ENCODE measurements around the gene GNPAT.
A peak's percentile ranks its signal among the peaks of the same experiment; 100 is the strongest.

The GNPAT gene

DNA sequence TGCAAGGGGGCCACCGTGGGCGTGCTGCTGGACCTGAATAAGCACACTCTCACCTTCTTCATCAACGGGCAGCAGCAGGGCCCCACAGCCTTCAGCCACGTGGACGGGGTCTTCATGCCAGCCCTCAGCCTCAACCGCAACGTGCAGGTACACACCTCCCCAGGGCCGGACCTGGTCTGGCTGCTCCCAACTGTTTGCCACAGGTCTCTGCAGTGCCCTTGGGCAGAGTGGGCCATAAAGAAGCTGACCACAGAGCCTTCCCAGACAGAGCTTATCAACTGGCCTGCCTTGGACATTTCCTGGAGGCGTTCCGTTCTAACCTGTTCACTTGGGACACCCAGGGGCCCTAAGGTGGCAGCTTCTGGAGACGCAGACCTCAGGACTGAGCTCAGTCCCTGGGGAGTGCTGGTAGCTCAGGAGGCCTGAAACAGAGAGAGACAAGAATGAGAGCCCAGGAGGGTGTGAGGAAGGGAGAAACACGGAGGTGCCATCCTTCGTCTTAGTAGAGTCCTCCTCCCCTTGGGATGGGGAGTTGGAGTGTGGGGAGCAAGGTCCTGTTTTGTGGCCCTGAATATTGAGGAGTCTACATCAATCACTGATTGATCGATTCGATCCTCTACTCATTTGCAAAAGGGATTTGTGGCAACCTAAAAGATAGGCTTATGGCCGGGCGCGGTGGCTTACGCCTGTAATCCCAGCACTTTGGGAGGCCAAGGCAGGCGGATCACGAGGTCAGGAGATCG, 27.0 kb upstream of the GNPAT start:
- DNase-seq (ENCODE audit: low spot score): no peak

DNA sequence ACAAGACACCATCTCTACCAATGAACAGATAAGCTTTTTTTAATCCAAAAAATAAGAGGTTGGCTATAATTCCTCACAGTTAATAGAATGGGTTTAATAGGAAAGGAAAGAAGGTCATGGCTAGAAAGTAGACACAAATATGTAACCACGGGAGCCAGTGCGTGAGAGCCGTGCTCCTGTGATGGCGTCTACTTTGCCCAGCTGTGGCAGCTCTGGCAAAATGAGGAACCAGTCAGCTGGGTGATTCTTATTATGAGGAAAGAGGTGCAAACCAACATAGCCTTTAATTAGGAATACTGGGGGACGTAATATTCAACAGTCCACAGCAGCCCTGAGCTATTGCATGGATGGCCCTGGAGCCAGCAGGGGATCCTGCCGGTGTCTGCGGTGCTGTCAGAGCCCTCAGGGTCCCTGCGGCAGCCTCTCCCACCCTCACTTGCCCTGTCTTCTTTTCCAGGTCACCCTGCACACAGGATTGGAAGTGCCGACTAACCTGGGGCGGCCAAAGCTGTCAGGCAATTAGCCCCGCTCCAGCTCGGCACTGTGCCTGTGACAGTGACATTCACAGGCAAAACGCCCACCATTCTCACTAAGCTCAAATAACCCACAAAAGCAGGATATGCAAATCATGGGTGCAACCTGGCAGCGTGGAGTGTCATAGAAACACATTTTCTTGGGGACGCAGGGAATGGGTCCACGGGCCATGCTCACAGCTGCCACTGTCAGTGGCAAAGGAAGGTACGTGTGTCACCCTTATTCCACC, 25.9 kb upstream of the GNPAT start:
- no peak for DNase-seq (ENCODE audit: low spot score)

DNA sequence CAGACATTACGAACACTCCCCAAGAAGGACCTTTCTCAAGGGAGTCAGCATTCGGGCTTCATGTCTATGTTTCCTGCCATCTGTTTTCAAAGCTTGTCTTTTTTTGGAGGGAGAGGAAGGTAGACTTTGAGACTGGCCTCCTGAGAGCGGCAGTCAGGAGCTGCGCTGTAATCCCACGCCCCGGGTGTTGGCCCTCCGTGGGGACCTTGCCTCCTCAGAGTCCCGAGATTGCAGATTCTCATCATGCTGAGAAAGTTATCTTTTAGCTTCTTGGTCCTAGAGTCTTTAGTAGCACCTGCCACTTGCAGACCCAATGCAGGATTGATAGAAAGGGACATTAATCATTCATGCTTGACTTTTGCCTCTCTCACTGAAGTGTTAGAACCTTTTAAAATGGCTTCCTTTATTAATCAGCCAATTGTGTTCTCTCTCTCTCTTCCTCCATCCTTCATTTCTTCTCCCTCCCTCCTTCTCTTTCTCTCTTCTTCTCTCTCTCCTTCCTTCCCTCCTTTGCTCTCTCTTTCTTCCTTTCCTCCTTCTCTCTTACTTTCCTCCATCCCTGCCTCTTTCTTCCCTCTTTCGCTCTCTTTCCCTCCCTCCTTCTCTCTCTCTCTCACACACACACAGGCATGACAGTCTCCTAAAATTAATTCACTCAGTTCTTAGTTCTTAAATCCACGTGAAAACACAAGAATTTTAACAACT, 25.2 kb upstream of the GNPAT start:
- DNase-seq (ENCODE audit: low spot score): no peak

DNA sequence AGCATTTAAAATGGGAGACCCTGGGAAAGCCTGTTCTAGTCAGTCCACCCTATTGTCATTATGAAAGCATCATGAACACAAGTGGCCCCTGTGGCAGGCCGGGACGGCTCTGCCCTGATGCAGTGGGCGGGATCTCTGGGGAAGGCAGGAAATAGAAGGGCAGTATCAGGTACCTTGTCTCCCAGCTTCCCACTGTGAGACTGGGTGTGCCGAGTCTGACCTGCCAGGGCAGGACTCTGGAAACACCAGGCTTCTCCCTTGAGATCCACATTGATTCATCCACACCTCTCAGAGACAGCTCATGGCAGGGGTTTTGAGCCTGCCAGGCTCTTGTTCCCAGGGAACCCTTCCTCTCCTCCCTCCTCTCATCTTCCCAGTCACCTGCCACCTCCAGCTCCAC, 24.5 kb upstream of the GNPAT start:
- peak; percentile 72 for DNase-seq (ENCODE audit: low spot score)

DNA sequence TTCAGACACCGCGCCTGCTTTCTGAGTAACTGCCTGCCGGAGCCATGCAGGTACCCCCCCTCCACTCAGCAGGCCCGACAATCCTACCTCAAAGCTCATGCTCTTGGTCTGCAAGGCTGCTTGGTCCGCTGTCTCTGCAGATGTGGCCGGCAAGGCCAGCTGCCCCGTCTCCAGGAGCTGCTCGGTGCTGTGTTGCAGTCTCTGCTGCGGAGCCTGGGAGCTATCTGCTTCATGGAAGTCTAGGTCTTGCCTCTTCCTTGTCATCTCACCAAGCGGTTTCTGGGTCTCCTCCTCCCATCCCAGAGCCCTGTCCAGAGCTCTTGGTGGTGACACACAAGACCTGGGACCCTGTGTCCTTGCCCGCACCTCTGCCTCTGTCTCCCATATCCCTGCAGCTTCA, 24.0 kb upstream of the GNPAT start:
- DNase-seq (ENCODE audit: low spot score): no peak

DNA sequence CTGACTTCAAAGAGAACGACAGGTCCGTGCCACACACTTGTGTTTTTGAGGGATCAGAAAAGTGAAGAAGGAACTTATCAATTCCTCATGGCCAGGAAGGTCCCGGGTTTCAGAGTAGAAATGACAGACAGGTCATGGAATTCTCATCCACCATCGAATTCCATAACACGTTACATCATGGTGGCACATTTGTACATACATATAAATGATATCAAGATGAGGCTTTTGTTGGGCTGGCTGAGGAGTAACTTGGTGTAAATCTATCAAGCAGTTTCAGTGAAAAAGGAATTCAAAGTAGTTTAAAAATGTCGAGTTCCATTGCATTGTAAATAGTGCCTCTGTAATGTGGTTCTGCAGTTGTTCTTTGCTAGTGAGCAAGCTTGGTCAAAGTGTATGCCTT, 22.9 kb upstream of the GNPAT start:
- DNase-seq (ENCODE audit: low spot score): no peak

DNA sequence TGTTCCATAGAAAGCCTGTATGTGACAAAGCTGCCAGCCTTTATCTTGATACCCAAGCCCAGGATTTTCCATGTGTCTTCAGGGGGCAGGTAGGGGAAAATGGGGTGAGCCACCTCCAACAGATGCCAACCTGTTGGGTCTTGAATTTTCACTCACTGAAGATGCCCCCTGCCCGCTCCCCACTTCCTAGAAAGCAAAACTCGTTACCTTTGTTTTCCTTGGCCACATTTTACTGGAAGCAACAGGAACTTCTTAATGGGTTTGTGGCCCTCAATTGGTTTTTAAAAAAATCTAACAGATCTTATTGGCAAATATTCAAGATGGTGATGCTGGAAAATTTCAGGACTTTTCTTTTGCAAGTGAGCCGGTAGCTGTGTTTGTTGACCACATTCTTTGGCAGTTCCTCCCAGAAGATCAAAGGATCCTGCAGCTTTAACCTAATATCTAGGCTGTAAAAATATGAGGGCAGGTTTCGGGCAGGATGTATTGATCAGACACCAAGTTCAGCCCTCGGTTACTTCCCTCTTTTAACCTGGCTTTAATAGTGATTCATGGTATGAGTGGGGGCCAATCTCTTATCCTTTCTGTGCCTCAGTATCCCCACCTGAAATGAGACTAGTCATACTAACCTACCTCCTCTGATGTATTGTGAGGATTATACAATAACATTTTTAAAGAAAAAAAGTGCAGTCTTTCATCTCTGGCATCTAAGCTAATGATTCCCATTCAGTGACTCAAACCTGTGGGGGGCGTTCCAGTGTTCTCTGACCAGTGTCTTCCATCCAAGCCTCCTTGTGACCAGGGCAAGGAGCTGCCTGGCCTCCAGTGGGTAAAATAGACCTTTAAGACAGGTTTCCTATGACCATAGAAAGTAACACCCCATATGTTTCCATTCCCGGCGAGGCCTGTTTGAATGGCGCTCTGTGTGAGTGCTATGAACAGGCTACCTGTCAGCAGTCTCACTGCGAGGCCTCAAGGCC, 21.3 kb upstream of the GNPAT start:
- DNase-seq (ENCODE audit: low spot score): no peak

DNA sequence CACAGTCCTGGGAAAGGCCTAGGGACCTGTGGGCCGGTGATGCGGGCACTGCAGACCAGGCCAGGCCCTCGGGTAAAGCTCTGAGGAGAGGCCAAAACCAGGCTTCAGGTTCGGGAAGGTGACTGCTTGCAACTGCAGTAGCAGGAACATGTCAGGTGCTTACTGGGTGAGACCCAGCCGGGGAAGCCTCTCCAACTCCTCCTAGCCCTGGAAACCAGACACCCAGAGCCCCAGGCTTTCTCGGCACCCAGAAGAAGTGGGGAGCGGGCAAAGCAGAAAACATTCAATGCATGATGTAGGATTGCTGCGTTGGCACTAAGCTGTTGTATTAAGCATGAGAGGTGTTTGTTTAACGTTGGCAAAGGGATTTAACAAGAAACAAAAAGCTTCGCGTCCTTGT, 20.2 kb upstream of the GNPAT start:
- DNase-seq (ENCODE audit: low spot score): no peak

DNA sequence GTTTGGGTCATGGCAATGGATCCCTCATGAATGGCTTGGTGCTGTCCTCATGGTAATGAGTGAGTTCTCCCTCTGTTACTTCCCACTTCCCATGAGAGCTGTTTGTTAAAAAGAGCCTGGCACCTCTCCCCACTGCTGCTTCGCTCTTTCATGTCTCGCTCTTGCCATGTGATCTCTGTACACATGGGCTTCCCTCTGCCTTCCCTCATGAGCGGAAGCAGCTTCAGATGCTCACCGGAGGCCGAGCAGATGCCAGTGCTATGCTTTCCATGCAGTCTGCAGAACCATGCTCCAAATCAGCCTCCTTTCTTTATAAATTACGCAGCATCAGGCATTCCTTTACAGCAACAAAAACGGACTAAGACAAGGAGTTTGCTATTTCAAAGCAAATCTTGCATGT, 14.9 kb upstream of the GNPAT start:
- no peak for DNase-seq (ENCODE audit: low spot score)

DNA sequence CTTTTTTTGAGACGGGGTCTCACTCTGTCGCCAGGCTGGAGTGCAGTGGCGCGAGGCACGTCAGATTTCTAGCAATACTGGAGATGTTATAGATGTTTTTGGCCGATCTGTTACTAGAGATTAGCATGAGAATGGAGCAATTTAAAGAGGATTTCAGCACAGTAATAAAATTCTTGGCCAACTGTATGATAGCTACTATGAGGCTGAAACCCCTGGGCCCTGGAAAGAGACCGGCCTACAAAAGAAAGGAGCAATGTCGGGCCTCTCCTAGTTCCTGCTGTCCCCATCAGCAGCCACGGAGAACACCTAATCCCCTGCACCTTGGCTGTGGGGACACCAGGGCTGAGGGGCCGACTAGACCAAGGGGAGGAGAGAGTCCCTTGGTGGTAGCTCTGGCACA, 9.5 kb upstream of the GNPAT start:
- DNase-seq (ENCODE audit: low spot score): no peak

DNA sequence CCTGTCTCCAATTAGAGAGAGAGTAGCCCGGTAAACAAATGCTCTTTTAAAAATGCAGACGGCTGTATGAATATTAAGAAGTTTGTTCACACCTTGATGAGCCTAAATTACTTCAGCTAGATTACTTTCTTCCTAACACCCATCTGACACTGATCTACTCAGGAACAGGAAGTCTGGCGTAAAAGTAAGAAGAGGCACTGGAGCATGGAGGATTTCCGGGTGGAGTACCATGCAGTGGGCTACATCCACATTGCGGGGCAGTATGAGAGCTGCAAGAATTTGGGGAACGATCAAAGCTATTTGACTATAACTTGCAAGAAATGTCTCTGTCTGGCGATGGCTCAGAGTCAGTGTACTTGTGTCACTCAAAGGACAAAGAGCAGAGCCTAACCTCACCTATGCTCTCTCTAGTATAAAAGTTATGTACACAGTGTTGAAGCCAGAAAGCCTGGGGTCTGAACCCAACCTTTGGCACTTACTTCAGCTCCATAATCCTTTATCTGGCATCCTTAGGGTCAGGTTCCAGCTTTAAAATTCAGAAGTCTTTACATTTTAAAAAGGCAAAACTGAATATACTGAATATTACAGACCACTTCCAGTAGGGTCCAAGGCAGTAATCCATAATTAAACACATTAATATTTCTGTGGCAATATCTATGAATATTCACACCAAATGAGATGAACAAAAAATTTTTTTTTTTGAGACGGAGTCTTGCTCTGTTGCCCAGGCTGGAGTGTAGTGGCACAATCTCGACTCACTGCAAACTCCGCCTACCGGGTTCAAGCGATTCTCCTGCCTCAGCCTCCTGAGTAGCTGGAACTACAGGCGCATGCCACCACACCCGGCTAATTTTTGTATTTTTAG, 7.9 kb upstream of the GNPAT start:
- DNase-seq (ENCODE audit: low spot score): no peak

DNA sequence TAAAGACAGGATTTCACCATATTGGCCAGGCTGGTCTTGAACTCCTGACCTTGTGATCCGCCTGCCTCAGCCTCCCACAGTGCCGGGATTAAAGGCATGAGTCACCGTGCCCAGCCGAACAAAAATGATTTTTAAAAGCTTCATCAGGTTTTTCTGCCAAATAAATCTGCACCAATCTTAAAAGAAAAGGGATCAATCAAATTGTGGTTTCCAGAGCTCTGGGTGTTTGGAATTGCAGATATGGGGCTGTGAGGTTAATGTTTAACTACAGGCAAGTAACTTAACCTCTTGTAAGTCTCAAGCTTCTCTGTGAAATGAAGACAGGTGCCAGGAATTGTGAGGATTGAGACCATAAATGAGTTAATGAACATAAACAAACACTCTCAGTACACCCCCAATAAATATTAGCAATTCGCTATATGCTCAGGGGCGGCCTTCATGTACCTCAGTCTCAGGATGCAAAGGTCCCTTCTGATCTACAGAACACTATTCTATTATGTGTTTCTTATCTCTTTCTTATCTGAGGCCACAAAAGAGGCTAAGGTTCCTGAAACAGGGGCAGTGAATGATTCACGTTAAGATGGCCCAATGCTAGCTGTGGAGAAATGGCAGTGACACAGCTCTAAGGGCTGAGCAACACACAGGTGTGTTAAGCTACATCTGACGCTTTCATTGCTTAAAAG, 7.1 kb upstream of the GNPAT start:
- DNase-seq (ENCODE audit: low spot score): peak; percentile 72

DNA sequence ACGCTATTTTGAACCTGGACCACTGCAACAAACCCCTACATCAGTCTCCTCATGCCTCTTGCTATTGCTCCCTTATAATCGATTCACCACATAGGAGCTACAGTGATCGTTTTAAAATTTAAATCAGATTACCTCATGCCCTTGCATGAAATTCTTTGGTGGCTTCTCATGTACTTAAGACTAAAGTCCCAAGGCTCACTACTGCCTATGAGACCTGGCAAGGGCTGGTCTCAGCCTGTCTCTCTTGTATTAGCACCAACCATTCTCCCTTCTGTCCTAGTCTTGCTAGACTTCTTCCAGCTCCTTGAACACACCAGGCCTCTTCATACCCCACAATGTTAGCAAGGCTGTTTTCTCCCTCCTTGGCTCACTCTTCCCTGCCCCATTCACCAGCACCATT, 6.5 kb upstream of the GNPAT start:
- no peak for DNase-seq (ENCODE audit: low spot score)

DNA sequence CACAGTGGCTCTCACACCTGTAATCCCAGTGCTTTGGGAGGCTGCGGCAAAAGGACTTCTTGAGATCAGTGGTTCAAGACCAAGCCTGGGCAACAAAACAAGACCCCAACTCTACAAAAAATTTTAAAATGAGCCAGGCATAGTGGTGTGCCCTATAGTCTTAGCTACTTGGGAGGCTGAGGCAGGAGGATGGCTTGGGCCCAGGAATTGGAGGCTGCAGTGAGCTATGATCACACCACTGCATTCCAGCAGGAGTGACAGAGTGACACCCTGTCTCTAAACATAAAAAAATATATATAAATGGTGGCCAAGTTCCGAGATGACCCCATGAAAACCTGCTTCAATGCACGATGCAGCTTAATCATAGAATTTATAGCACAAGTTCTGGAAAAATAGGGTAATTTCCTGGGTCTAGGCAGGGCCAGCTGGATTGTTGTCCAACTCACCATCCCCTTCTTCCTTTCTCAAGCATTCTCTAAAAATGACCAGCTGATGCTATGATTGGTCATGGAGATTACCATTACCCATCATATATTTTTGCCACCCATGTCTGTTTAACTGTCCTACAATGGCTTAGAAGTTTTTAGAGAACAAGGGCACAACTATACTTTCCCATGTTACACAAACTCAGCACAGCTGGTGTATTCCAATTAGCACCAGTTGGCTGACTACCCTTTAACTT, 5.3 kb upstream of the GNPAT start:
- no peak for DNase-seq (ENCODE audit: low spot score)

DNA sequence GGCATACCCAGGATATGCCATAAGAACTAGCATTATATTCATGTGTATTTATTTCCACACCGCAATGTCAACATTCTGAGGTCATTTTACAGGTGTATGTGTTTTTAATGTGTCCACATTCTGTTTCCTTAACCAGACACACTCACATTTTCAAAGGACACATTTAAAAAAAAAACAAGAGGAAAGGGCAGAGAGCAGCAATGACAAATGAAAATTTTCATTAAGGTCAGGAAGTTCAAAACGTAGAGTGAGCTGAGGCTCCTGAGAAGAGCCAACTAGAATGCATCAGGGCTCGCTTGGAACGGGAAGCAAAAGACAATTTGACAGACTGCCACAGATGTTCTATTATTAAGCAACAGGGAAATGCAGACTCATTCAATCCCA, 4.8 kb upstream of the GNPAT start:
- no peak for DNase-seq (ENCODE audit: low spot score)

DNA sequence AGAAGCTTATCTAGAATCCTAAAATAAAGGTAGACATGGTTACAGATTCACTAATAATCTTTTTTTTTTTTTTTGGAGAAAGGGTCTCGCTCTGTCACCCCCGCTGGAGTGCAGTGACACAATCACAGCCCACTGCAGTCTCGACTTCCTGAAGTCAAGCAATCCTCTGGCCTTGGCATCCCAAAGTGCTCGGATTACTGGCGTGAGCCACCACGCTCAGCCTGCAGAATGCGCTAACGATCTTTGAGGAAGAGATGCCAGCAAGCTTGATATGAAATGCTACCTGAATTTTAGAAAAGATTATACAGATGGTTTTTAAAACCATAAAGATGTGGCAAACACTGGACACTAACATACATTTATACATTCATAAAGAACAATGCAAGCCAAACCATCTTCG, 4.1 kb upstream of the GNPAT start:
- DNase-seq (ENCODE audit: low spot score): no peak

DNA sequence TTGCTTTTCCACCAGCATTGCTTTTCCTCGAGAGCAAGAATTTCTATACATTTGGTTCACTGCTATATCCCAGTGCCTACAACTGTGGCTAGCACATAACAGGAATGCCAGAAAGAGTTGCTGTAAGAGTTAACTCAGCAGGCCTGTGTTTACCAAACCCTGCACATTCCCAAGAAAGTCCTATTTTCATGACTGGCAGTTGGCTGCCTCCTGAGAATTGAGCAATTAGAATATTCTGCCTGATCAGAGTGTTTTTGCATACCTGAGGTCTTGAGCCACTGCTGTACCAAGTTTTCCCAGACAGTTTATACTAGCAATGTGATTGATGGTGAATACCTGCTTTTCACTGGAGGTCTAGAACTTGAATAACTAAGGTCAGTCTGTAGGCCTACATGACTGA, 2.7 kb upstream of the GNPAT start:
- no peak for DNase-seq (ENCODE audit: low spot score)

DNA sequence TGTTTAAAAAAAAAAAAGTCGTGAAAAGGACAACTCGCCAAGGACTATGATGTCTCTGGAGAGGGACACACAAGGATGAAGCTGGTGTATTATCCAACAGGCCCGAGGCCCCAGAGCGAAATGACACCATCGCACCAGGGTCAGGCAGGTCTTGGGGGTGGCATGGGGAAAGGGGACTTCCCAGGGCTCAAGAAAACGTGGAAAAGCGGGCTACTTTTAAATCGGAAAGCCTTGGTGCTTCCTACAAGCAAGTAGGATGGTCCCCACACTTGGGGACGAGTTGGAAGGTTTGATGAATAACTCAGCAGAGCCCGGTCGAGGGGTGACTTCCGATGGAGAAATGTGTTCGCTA, 505 bp upstream of the GNPAT start:
- peak; percentile 7 for DNase-seq (ENCODE audit: low spot score)

DNA sequence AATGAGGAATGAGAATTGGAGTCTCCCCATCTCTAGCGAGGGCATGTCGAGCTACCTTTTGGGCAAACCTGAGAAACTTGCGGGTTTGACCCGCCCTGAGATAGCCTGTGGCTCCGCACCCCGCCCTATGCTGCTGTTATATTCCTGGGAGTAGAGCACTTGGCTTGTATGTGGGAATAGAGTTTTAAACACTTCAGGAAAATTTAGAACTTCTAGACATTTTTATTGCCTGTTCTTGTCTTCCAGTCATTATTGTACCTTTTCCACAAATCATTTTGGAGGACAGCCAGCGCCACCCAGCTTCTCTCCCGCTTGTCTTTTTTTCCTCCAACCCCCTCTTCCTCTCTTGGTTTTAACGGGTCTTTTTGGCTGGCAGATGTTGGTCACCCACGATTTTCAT, 738 bp downstream of the GNPAT start:
- DNase-seq (ENCODE audit: low spot score): peak; percentile 1

Data from LoVo (cell line).